Cardiac muscle cell (in vitro differentiated cells and primary cell): Measurements from ENCODE around the gene SYNJ1. TPM values are rescaled to one million over a fixed set of nuclear protein-coding genes. Genes with fewer than 3 reads are reported as not detected.
"Not testable (repeated sequence)": the region's sequence is repeated elsewhere in the genome, so short reads cannot be mapped to it uniquely, and the experiment has no call there.

Experiments used
- DNase-seq, 2 donors: peaks; one replicate each; pipeline versions ENCODE4 v3.0.0 to v3.0.0-alpha.2; 2010 to 2017; ENCODE audit warnings: low read depth in 1 of 2, low spot score in 1 of 2
- H3K27ac ChIP-seq: fragments of 200-600 bp; sonication (generic); 2 replicates; pipeline ENCODE4 v1.5.1; 2016
- H3K27me3 ChIP-seq: fragments of 200-600 bp; sonication (generic); 2 replicates; pipeline ENCODE4 v1.6.0; 2016; ENCODE audit warnings: control low read depth
- H3K36me3 ChIP-seq: fragments of 200-600 bp; sonication (generic); 2 replicates; pipeline ENCODE4 v1.5.1; 2016; ENCODE audit warnings: control low read depth
- H3K4me1 ChIP-seq: fragments of 200-600 bp; sonication (generic); 2 replicates; pipeline ENCODE4 v1.8.1; 2017; ENCODE audit warnings: low read depth, mild to moderate bottlenecking, mixed run types
- H3K4me3 ChIP-seq: fragments of 200-600 bp; sonication (generic); 2 replicates; pipeline ENCODE4 v1.5.1; 2016; ENCODE audit warnings: mild to moderate bottlenecking
- H3K9me3 ChIP-seq: fragments of 200-600 bp; sonication (generic); 2 replicates; pipeline ENCODE4 v1.5.1; 2017; ENCODE audit warnings: low read depth, mild to moderate bottlenecking, control low read depth
- CTCF ChIP-seq: IDR thresholded peaks from 2 replicates; pipeline ENCODE4 v1.5.1; 2012; ENCODE audit warnings: low read depth, mild to moderate bottlenecking, low read length
- polyA plus RNA-seq: library from polyadenylated mRNA; unstranded; fragments of >200 nt; fragmentation: Nextera tagmentation; extraction: Ambion mirVana; gene quantifications from 2 replicates; pipeline ENCODE4 v1.2.1, GENCODE V29; 2016
- total RNA-seq: library from RNA; depleted of rRNA; stranded (reverse); fragments of >200 nt; gene quantifications from 2 replicates; pipeline ENCODE4 v1.2.3, GENCODE V29; 2016

SYNJ1 gene
- total and polyA plus RNA-seq, 2 experiments from 2014 or later = 5.9 to 10.0 TPM

DNA sequence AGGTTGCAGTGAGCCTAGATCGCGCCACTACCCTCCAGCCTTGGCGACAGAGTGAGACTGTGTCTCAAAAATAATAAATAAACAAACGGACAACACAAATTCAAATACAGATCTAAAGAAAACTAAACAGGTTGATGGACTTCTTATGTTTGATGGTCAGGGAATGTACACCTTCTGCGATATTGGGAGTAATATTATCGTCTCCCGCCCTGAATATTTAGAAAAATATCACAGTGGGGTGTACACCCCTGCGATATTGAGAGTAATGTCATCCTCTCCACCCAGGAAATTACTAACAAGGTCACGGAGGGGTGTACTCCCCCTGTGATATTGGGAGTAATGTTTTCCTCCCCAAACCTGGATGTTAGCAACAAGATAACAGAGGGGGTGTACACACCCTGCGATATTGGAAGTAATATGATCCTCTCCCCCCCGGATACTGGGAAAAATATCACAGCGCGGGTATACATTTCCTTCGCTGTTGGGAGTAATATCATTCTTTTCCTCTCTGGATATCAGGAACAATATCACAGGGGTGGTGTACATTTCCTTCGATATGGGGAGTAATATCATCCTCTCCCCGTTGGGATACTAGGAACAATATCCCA lies 114.3 kb downstream of the SYNJ1 start:
- no peaks in the 10 kb centered on the region for H3K9me3 ChIP-seq
- no peaks in the 10 kb centered on the region for H3K36me3 ChIP-seq
- no peak for DNase-seq
- no peaks in the 10 kb centered on the region for H3K4me1 ChIP-seq
- peak overlapping the region; percentile 94 for H3K27ac ChIP-seq
- H3K27me3 ChIP-seq = no peaks in the 10 kb centered on the region
- H3K4me3 ChIP-seq = peak overlapping the region; percentile 69
- TF ChIP-seq CTCF = no peak

GRCh38 chr21:32612999-32613337 lies 114.8 kb downstream of the SYNJ1 start:
- no peak for TF ChIP-seq CTCF
- H3K4me1 ChIP-seq = no peaks in the 10 kb centered on the region
- DNase-seq = no peak

DNA sequence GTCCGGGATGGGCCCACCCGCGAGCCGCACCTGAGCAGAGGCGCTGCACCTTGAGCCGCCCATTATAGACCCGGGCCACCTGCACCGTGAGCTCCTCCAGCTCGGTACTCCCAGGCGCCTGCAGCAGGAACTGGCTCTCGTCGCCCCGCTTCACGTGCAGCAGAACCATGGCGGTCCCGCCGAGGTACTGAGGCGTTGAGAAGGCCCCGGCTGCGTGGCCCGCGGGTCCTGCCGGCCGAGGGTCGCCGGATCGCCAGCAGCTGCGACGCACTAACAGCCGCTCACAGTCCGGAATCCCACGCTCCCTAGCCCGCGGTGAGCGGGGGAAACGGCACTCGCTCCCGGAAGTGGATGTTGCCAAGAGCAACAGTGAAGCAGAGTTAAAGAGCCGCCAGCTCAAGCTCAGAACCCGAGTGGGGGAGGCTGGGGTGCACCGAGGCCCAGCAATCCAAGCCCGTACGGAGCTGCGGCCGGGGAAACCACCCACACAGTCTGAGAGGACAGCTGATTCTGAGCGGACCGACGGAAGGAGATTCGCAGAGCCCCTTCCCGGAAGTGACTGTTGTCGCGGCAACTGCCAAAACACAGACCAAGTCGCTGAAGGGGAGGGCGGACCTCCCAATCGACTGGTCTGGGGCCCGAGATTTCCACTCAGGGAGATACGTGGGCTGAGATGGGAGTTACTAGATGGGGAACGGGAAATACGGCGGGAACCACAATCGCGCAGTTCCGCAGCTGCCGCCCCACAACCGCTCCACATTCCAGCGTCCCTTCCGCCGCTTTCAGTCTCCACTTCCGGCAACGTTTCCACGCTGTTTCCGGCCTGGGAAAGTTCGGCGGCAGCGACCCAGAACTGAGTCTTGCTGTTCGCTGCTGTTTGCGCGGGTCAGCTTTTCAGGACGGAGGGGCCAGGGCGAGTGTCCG lies 115.5 kb downstream of the SYNJ1 start, which contains the start of gene CFAP298:
Gene CFAP298 (minus strand): TSS at position 303 of the 924 bp plus-strand sequence. CDS start 134 bp downstream, at position 169.
- no peaks in the 10 kb centered on the region for H3K4me1 ChIP-seq
- H3K27me3 ChIP-seq = no peaks in the 10 kb centered on the region
- H3K9me3 ChIP-seq = no peaks in the 10 kb centered on the region
- H3K27ac ChIP-seq = peak within 1 kb of the TSS; percentile 94
- H3K36me3 ChIP-seq = no peaks in the 10 kb centered on the region
- DNase-seq = peak; percentile 91 to 98
- no peak for TF ChIP-seq CTCF
- H3K4me3 ChIP-seq = peak within 1 kb of the TSS; percentile 69

More at GRCh38 chr21:32612999-32613337, 114.8 kb downstream of the SYNJ1 start:
- Histone ChIP-seq H3K4me3 (peak overlapping the region; percentile 69), H3K36me3 (no peaks in the 10 kb centered on the region), H3K27me3 (no peaks in the 10 kb centered on the region), H3K9me3 (no peaks in the 10 kb centered on the region), H3K27ac (peak overlapping the region; percentile 94)

DNA sequence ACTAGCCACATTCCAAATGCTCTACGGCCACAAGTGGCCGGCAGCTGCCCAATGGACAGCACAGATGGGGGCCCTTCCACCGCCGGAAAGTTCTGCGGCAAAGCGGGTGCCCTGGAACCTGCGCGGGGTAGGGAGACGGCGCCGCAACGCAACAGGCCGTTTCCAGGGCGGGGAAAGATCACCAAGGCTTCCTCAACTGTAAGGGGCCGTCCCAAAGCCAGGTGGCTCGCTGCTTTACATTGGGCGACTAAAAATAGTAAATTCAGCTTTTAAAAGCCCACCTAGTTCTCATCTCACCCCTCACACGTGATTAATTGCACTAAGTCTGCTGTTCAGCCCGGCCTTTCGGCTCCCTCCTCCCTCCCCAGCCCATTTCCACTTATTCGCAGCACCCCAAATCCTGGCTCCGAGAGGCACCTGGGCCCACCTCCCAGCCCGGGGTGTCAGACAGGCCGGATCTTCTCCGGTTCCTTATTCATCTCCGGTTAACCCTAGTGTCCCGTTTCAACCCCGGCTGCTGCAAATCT lies 116.3 kb downstream of the SYNJ1 start:
- TF ChIP-seq CTCF = no peak
- H3K36me3 ChIP-seq = peaks cover 3% of the 10 kb centered on the region
- H3K9me3 ChIP-seq = no peaks in the 10 kb centered on the region
- peak overlapping the region; percentile 69 for H3K4me3 ChIP-seq
- H3K27ac ChIP-seq = peak overlapping the region; percentile 94
- H3K27me3 ChIP-seq = no peaks in the 10 kb centered on the region
- no peaks in the 10 kb centered on the region for H3K4me1 ChIP-seq
- DNase-seq = peak; percentile 32 to 57

DNA sequence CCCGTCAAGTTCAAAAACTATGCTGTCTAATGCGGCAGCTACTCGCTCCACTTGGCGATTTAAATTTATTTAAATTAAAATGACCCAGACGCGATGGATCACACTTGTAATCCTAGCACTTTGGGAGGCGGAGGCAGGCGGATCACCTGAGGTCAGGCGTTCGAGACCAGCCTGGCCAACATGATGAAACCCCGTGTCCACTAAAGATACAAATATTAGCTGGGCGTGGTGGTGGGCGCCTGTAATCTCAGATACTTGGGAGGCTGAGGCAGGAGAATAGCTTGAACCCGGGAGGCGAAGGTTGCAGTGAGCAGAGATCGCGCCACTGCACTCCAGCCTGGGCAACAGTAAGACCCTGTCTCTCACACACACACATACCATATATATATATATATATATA lies 116.9 kb downstream of the SYNJ1 start:
- H3K36me3 ChIP-seq, H3K27ac ChIP-seq, H3K9me3 ChIP-seq, DNase-seq, H3K4me1 ChIP-seq, H3K27me3 ChIP-seq: not testable (repeated sequence)
- H3K4me3 ChIP-seq = peak overlapping the region; percentile 69
